IPS-11a (cell line): ENCODE results near the gene PNPLA2.
A peak's percentile ranks its signal among the peaks of the same experiment; 100 is the strongest.

Source experiments
- H3K4me3 ChIP-seq: one replicate; pipeline ENCODE4 v1.5.1; 2013; ENCODE audit warnings: low read depth, low read length, control low read depth

PNPLA2 gene

DNA sequence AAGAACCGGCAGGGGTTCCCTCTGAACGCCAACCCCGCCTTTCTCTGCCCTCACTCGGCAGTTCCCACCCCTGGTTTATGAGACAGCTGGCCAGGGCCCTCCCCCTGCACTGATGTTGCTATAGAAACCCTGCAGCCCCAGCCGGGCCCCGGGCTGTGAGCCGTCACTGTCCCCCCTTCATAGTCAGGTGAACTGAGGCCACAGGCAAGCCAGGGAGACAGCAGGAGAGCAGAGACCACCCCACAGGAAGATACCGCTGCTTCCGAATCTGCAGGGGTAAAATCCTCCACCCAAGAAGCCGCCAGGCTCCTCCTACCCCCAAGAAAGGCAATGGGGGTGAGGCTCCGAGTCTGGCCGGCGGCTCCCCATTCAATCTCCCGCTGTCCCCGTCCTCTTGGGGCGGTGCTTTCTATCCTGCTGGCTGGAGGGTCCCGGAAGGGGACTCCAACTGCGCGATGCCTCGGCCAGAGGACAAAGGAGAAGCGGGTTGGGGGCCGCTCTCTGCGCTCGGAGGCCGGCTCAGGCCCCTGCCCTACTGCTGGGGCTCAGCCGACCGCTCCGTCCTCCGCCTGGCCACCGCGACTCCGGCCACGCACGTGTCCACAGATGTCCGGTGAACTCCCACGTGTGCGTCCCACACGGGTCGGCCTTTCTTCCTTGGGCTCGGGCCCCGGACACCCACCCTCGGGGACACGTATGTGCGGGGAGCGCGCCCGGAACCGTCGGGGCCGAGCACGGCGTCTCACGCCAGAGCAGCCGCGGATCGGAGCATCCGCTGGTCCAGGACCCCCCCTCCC is 21.2 kb upstream of the PNPLA2 start:
- H3K4me3 ChIP-seq = peak overlapping the region; percentile 87

DNA sequence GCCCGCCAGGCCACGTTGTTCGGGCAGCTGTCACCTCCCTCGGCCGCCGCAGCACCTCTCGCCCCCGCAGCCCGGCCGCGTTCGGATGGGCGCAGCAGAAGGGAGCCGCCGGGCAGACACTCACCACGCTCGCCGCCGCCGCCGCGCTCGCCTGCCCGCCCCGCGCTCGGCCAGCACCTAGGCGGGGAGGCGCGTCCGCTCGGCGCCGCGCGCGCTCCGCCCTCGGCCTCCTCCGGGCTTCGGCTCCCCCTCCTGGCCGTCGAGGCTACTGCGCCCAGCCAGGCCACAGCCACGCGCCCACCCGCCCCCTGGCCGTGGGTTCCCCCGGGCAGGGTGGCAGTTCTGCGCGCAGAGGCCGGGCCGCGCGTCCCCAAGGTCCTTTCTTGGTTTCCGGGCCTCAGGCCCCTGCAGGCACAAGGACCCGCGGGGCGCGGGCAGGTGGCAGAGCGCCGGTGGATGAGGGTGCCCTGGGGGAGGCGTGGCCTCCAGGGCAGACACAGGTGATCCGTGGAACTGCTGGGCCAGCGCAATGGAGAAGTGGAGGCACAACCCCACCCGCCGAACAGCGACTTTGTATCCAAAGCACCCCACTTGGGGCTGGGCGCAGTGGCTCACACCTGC is 20.5 kb upstream of the PNPLA2 start, which contains the start of gene SLC25A22:
Gene SLC25A22 (minus strand): TSS at position 189 of the 621 bp plus-strand sequence. CDS start 3,275 bp downstream, outside the sequence.
- H3K4me3 ChIP-seq = peak within 1 kb of the TSS; percentile 87

DNA sequence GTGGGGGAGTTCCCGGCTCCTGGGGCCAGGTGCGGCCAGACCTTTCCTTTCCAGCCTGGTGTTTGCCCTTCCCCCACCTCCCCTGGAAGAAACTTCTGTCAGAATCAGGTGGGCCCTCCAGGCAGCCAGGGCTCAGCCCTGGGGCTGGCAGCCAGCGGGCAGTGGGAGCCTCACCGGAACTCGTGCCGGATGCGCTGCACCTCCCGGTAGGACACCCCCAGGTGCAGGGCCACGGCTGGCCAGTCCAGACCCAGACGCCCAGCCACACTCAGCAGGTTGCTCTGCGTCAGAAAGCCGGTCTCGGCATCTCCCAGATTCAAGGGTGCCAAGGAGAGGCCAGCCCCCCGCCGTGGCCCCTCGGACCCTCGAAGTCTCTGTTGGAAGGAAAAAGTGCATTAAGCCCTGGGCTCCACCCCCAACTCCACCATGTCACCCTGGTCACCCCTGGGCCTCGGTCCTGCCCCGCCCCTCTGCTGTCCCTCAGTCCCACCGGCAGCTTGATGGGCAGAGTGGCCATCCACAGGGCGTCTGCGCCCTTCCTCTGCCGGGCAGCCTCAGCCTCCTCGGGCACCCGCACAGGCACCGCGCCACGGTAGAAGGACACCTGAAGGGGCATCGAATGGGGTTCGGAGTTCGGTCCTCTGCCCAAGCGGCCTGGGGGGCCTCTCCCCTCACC is 18.9 kb upstream of the PNPLA2 start:
- no peak overlapping the region for H3K4me3 ChIP-seq

DNA sequence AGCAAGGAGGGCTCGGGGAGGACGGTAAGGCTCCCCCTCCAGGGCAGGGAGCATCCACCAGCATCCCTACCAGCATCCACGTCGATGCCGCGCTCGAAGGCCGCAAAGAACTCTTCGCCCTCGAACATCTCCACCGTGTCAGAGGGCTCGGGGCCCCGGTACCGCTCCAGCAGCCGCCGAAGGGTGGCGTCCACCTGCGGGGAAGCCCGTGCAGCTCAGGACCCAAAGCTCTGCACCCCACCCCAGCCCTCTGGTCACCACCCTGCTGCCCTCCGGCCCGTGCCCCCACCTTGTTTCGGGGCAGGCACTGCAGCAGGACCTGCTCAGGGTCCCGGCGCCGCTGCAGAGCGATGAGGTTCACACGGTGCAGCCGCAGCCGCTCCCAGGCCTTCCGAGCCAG is 18.2 kb upstream of the PNPLA2 start:
- H3K4me3 ChIP-seq = no peak overlapping the region

DNA sequence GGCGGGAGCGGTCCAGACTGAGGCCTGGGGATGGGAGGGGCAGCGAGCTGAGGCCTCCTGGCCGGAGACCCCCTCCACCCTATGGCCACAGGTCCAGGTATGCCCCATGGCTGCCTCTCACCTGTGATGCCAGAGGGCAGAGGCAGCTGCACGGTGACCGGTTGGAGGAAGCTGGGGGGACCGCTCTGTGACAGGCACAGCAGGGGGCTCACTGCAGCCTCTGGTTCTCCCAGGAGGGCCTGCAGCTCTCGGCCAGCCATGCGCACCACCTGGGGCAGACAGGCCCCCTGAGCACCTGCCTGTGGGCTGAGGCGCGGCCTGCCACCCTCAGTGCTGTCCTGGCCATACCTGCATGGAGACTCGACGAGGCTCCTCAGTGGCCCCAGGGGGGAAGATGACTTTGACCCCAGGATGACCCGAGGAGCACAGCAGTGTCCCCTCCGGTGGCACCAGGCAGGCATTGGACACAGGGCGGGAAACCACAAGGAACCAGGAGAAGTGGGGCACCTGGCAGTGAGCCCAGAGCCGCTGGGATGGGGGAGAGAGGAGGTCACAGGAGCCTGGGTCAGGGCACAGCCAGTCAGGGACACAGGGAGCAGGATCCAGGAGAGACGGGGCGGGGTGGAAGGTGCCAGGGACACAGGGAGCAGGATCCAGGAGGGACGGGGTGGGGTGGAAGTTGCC is 17.5 kb upstream of the PNPLA2 start:
- H3K4me3 ChIP-seq = no peak overlapping the region

DNA sequence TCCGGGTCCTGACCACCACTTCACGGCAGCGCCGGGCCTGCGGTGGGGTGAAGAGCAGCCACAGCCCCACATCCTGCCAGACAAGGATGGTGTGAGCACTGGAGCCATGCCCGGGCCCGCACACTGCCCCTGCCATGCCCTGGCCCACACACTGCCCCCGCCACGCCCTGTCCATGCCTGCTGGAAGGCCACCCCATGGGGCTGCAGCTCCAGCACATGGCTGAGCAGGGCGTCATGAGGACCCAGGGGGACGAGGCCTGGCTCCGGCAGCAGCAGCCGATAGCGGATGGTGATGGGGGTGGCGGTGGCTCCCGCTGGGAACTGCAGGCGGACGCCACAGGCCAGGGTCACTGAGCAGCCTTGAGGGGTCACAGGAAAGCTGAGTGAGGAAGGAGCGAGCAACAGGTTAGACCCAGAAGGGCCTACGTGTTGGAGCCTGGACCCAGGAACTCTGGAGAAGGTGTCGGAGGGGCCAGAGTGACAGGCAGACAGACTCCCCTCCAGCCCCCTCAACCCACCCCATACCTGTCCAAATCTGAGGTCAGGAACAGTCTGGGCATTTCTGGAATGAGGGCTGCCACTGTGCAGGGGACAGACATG is 16.6 kb upstream of the PNPLA2 start:
- no peak overlapping the region for H3K4me3 ChIP-seq

DNA sequence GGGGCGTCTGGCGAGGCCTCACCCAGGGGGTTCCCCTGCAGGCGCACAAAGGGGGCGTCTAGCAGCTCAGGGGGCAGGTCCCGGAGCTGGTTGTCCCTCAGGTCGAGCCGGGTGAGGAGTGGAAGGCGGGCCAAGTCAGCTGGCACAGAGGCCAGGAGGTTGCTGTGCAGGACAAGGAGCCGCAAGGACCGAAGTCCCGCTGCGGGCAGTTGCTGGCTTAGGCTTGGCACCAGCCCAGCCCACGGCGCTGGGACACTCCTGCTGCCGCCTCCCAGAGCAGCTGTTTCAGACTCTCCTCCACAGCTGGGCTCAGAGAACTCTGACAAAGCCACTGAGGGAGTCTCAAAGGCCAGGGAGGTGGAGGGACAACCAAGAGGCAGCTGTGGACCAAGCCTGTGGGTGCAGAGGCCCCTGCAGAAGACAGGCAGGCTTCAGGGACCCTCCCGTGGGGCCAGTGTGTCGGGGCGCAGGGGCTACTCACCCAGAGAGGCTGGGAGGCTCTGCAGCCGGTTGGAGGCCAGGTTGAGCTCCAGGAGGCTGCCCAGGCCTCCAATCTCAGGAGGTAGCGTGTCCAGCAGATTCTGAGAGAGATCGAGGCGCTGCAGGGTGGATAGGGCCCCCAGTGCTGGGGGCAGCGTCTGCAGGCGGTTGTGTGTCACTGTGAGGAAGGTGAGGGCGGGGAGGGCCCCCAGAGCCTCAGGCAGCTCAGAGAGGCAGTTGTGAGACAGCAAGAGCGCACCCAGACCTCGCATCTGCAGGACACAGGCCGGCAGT is 15.8 kb upstream of the PNPLA2 start:
- no peak overlapping the region for H3K4me3 ChIP-seq

DNA sequence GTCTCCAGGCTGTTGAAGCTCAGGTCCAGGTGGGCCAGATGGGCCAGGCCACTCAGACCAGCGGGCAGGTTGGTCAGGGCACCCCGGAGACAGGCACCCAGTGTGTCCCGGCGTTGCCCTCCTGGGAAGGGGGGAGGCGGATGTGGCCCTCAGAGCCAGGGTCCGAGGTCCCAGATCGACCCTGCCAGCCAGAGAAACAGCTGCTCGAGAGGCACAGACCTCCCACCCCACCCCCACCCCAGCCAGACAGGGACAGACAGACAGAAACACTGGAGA is 15.3 kb upstream of the PNPLA2 start:
- H3K4me3 ChIP-seq = no peak overlapping the region

DNA sequence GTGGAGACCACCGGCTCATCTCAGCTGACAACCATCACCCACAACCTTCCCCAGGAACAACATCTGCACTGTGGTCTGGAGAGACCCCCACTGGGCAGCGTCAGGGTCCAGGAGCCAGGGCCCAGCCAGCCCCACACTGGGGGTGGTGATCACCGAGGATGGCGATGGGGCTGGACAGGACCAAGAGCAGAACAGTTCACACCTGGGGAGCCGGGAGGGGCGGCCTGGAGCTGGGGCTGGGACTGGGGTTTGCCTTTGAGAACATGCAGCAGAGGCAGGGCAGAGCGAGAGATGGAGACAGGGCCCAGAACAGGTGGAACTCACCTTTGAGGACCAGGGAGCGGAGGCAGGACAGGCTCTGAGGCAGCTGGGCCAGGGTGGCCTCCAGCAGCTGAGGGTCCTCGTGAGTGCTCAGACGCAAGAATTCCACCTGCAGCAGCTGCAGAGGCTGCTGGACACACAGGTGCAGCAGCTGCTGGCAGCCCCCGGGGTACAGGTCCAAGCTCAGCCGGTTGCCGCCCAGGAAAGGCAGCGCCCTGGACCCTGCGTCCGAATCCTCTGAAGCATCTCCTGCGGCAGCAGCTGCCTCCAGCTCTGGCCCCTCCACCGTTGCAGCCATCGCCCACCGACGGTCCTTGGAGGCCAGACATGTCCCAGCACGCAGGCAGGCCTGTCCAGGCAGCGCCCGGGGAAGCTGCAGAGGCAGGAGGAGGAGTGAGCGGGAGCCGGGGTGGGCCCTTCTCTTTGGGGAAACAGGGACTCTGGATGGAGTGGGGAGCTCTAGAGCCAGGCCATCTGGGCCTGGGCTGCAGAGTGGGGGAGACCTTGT is 14.7 kb upstream of the PNPLA2 start:
- H3K4me3 ChIP-seq = peak overlapping the region; percentile 28

DNA sequence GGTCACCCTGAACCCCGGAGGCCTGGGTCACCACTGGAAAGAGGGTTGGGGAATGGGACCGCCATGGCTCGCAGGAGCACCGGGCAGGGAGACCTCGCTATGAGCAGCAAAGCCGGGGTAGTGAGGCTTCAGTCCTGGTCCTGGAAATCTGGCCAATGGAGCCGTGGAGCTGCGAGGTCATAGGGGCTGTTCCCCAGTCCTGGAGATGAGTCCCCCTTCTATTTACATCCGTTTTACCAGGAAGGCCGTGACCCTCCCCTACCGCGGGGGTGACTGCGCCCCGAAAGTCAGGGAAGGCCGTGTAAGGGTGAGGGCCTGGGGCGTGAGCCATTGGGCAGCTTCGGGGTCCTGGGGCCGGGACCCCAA is 14.1 kb upstream of the PNPLA2 start:
- peak overlapping the region; percentile 28 for H3K4me3 ChIP-seq

DNA sequence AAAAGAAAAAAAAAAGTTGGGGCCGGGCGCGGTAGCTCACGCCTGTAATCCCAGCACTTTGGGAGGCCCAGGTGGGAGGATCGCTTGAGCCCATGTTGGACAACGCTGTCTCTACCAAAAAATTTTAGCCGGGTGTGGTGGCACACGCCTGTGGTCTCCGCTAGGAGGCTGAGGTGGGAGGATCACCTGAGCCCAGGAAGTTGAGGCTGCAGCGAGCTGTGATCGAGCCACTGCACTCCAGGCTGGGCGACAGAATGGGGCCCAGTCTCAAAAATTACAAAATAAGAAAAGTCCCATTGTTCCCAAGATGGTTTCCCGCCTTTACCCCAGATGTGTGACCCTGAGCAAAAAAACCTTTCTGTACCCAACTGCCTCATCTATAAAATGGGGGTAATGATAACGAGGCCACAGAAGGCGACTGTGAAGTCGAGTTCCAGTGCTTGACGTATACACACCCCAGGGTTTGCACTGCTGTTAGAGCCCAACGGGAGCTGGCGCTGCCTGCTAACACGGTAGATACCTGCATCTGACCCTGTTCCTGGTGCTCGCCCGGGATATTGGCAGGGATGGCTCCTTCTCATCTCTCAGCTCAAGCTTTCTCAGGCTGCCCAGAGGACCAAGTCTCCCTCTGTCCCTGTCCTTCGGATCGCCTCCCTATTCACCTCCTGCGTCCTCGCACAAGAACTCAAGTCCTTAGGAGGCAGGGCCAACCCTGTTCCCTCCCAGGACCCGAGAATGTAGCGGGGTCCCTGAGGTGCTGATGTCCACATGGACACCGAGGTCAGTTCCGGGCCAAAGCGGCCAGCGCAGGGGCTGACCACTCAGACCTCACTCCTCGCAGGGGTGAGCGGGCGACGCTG is 10.1 kb upstream of the PNPLA2 start:
- peak overlapping the region; percentile 97 for H3K4me3 ChIP-seq

DNA sequence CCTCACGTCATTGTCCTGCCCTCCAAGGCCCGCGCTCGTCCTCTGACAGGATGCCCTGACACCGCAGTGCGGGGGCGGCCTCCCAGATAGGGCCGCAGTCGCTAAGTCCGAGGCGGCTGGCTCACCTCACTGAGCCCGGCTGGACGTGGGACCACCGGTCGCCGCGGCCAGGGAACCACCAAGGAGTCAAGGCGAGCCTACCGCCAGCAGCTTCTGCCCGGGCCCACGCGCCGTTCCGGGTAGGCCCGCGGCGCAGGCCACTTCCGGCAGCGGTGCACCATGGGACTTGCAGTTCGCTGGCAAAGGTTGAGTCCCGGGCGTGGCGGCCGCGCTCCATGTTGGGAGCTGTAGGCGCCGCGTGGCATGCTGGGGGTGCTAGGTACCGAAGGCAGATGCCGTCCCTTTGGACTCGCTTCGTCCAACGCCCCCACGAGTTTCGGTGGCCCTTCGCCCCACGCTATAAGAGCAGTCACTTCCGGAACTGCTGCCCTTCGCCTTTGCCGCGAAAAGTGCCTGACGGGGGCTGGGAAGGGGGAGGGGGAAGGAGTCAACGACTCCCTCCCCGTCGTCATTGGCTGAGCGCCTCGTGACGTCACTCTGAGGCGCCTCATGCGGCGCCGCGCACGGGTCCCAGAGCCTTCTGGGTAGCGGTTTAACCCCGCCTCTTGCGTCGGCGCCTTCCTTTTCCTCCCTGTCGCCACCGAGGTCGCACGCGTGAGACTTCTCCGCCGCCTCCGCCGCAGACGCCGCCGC is 9.3 kb upstream of the PNPLA2 start, which contains the start of gene RPLP2:
Gene RPLP2 (plus strand): TSS at position 681 of the 753 bp plus-strand sequence. CDS start 268 bp downstream, outside the sequence.
- peak within 1 kb of the TSS; percentile 97 for H3K4me3 ChIP-seq

DNA sequence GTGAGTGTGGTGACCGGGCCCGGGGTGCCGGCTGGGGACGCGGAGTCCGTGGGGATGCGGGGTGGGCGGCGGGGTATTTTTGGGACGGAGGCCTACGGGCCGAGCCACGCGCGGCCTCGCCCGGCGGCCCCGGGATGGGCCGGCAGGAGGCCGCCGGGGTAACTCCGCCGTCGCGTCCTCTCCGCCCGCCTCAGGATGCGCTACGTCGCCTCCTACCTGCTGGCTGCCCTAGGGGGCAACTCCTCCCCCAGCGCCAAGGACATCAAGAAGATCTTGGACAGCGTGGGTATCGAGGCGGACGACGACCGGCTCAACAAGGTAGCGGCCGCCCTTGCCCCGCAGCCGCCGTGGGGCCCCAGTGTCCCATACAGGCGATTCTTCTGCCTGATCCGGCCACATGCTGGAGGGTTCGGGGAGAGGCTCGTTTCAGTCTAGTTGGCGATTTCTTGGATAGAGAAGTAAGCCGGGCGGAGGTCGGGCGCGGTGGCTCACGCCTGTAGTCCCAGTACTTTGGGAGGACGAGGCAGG is 8.6 kb upstream of the PNPLA2 start:
- peak overlapping the region; percentile 97 for H3K4me3 ChIP-seq

DNA sequence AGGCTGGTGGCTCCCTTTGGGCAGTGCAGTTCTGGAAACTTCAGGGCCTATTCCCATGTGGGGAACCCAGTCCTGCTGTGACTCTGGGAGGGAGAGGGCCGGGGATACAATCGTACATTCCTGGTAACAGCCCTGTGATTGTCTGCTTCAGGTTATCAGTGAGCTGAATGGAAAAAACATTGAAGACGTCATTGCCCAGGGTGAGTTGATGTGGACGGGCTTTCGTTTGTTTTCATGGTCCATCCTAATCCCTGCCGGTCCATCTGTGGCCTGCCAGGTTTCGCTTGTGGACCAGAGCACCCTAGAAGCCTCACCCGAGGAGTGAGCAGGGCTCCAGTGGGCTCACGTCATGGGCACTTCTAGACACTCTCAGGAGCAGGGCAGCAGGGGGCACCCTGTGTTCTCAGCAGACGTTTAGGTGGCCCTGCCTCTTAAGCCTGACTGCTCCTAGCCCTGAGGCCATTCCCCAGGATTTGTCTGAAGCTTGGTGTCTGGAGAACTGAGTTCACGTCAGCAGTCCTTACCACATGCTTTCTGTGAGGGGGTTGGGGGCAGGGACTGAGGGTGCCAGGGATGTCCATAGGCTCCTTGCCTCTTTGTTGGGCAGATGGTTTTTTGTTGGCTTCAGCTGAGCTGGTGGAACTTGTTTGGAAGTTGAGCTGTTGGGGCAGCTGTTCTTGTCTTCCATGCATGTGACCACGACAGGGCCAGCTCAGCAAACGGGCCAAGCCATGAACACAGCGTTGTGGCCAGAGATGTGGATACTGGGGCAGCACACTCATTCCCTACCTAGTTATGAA is 7.1 kb upstream of the PNPLA2 start:
- H3K4me3 ChIP-seq = no peak overlapping the region

DNA sequence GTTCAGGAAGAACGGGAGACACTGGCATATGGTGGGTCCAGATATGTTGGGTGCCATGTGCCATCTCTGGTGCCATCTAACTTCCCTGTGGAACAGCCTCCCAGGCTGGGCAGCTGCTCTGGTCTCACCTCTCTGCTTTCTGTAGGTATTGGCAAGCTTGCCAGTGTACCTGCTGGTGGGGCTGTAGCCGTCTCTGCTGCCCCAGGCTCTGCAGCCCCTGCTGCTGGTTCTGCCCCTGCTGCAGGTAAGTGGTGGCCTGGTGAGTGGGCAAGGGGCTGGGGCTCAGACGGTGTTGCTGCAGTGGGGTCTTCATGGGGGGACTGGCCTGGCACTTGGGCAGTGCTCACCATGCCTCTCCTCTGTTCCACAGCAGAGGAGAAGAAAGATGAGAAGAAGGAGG is 6.3 kb upstream of the PNPLA2 start:
- H3K4me3 ChIP-seq = no peak overlapping the region

DNA sequence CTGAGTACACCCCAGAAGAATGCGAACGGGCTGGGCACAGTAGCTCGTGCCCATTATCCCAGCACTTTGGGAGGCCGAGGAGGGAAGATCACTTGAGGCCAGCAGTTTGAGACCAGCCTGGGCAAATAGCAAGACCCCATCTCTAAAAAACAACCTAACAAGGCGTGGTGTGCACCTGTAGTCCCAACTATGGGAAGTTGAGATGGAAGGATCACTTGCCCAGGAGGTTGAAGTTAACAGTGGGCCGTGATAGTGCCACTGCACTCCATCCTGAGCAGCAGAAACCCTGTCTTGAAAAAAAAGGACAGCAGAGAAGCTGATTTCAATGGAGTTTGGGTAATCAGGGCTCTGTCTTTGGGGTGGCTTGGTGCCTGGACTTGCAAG is 5.7 kb upstream of the PNPLA2 start:
- H3K4me3 ChIP-seq = no peak overlapping the region
